HFFc6 (cell line): ENCODE results near the gene ABLIM1. TPM values are rescaled to one million over a fixed set of nuclear protein-coding genes. Genes with fewer than 3 reads are reported as not detected.

Experiments
- DNase-seq: peaks from one replicate; pipeline ENCODE4 v3.0.0-alpha.2; 2018
- H3K27ac Mint-ChIP-seq: 2 replicates; pipeline ENCODE4 v1.8.0; 2020; ENCODE audit warnings: mild to moderate bottlenecking, mixed read lengths
- H3K27me3 Mint-ChIP-seq: 2 replicates; pipeline ENCODE4 v1.8.0; 2021; ENCODE audit warnings: mild to moderate bottlenecking, moderate library complexity, mixed read lengths; ENCODE audit not compliant: insufficient read depth
- H3K36me3 Mint-ChIP-seq: 2 replicates; pipeline ENCODE4 v1.8.0; 2021; ENCODE audit warnings: low read depth, mixed read lengths
- H3K4me1 Mint-ChIP-seq: 2 replicates; pipeline ENCODE4 v1.8.0; 2020; ENCODE audit warnings: low read depth, mixed read lengths
- H3K4me3 Mint-ChIP-seq: 2 replicates; pipeline ENCODE4 v1.8.0; 2020; ENCODE audit warnings: mild to moderate bottlenecking, moderate library complexity, mixed read lengths
- H3K9me3 Mint-ChIP-seq: 2 replicates; pipeline ENCODE4 v1.8.0; 2020; ENCODE audit warnings: mild to moderate bottlenecking, mixed read lengths
- CTCF ChIP-seq: fragments of 200-600 bp; sonication (generic); IDR thresholded peaks from 2 replicates; pipeline ENCODE4 v1.5.0; 2021; ENCODE audit warnings: antibody characterized with exemption, mild to moderate bottlenecking
- total RNA-seq, 6 experiments: library from RNA; stranded (reverse); fragmentation: NEBNext Ultra II Directional; extraction: Animal tissue kit (Norgen Biotek cat#: 25700); gene quantifications; 2 replicates in 1 of 6; 3 replicates in 5 of 6; pipeline ENCODE4 v1.2.3, GENCODE V29; 2021

The ABLIM1 gene
- total RNA-seq, 6 experiments from 2014 or later, result 8.0 to 14.6 (median 8.7) TPM

GRCh38 chr10:114492351-114493037 is 165.6 kb downstream of the ABLIM1 start:
- Mint-ChIP-seq H3K27ac (no peak overlapping the region), H3K9me3 (no peaks in the 10 kb centered on the region), H3K4me3 (no peak overlapping the region), H3K36me3 (no peaks in the 10 kb centered on the region), H3K4me1 (peaks cover 20% of the 10 kb centered on the region), H3K27me3 (no peaks in the 10 kb centered on the region; the same call in 1 of the 2 replicates)
- no peak for TF ChIP-seq CTCF
- DNase-seq, result no peak

- Mint-ChIP-seq H3K36me3 (no peaks in the 10 kb centered on the region), H3K4me1 (peaks cover 22% of the 10 kb centered on the region), H3K27me3 (no peaks in the 10 kb centered on the region; the same call in 1 of the 2 replicates), H3K9me3 (no peaks in the 10 kb centered on the region), H3K27ac (no peak overlapping the region), H3K4me3 (no peak overlapping the region)
- no peak for TF ChIP-seq CTCF
- no peak for DNase-seq
Observed at GRCh38 chr10:114491933-114492332, 166.1 kb downstream of the ABLIM1 start.

GRCh38 chr10:114491419-114491818 is 166.7 kb downstream of the ABLIM1 start:
- Mint-ChIP-seq H3K9me3 (no peaks in the 10 kb centered on the region), H3K36me3 (no peaks in the 10 kb centered on the region), H3K27ac (no peak overlapping the region), H3K4me1 (peaks cover 22% of the 10 kb centered on the region), H3K4me3 (no peak overlapping the region), H3K27me3 (no peaks in the 10 kb centered on the region; the same call in 1 of the 2 replicates)
- no peak for DNase-seq
- TF ChIP-seq CTCF, result no peak

- no peaks in the 10 kb centered on the region; the same call in 1 of the 2 replicates for H3K27me3 Mint-ChIP-seq
- peaks cover 5% of the 10 kb centered on the region; the same call in 1 of the 2 replicates for H3K36me3 Mint-ChIP-seq
- H3K4me1 Mint-ChIP-seq, result peaks cover 27% of the 10 kb centered on the region
- TF ChIP-seq CTCF, result no peak
- H3K27ac Mint-ChIP-seq, result no peak overlapping the region
- DNase-seq, result no peak
- no peak overlapping the region for H3K4me3 Mint-ChIP-seq
- no peaks in the 10 kb centered on the region for H3K9me3 Mint-ChIP-seq
Observed at GRCh38 chr10:114489521-114490310, 168.4 kb downstream of the ABLIM1 start.

GRCh38 chr10:114487815-114488536 is 170.1 kb downstream of the ABLIM1 start:
- Mint-ChIP-seq H3K27ac (no peak overlapping the region; the same call in 1 of the 2 replicates), H3K27me3 (no peaks in the 10 kb centered on the region; the same call in 1 of the 2 replicates), H3K4me1 (peaks cover 26% of the 10 kb centered on the region), H3K4me3 (no peak overlapping the region), H3K9me3 (no peaks in the 10 kb centered on the region), H3K36me3 (peaks cover 6% of the 10 kb centered on the region; the same call in 1 of the 2 replicates)
- DNase-seq, result peak; percentile 41
- no peak for TF ChIP-seq CTCF
